Measurements from ENCODE around the gene KCNN4. TPM values are rescaled to one million over a fixed set of nuclear protein-coding genes. Genes with fewer than 3 reads are reported as not detected.

Gene KCNN4
- total and polyA plus RNA-seq, 2 of the 13 experiments (the other 11 are each of a cell fraction or from before 2014, with no cell fraction given): 0.13 to 0.25 TPM

DNA sequence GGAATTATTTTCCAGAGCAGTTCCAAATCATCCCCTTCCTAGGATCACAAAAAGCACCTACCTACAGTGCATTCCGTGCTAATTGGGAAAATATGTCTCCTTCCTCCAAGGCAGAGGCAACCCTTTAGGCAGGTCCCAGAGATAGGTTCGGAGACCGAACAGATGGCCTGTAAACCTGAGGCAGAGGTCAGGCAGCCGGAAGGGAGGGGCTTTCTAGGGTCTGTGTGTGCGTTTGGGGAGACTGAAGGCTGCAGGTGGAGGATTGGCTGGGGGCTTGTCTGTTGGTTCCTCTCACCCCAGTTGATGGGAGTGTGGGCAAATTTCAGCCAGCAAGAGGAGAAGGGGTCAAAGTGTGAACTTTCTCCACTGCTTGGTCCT lies 7.1 kb downstream of the KCNN4 start (continued):
- TF ChIP-seq, protein P1, sequence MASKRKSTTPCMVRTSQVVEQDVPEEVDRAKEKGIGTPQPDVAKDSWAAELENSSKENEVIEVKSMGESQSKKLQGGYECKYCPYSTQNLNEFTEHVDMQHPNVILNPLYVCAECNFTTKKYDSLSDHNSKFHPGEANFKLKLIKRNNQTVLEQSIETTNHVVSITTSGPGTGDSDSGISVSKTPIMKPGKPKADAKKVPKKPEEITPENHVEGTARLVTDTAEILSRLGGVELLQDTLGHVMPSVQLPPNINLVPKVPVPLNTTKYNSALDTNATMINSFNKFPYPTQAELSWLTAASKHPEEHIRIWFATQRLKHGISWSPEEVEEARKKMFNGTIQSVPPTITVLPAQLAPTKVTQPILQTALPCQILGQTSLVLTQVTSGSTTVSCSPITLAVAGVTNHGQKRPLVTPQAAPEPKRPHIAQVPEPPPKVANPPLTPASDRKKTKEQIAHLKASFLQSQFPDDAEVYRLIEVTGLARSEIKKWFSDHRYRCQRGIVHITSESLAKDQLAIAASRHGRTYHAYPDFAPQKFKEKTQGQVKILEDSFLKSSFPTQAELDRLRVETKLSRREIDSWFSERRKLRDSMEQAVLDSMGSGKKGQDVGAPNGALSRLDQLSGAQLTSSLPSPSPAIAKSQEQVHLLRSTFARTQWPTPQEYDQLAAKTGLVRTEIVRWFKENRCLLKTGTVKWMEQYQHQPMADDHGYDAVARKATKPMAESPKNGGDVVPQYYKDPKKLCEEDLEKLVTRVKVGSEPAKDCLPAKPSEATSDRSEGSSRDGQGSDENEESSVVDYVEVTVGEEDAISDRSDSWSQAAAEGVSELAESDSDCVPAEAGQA (IDR thresholded peaks at IDR 0.05; ENCODE audit: low read depth): no peak
- TF ChIP-seq, protein P1 (CRISPR knock-in tag; IDR thresholded peaks at IDR 0.05; ENCODE audit: borderline replicate concordance): no peak
- TF ChIP-seq THAP11 (CRISPR knock-in tag; IDR thresholded peaks at IDR 0.05): no peak
- TF ChIP-seq KDM4B (CRISPR knock-in tag; IDR thresholded peaks at IDR 0.05): no peak
- TF ChIP-seq GATAD2A (CRISPR knock-in tag; IDR thresholded peaks at IDR 0.05): 0 out of 2 replicates have a peak, but pooled peaks have one; percentile 2
- no peak for TF ChIP-seq HDAC6 (IDR thresholded peaks at IDR 0.05; ENCODE audit: low read depth, low read length)
- no peak for TF ChIP-seq ZSCAN20 (CRISPR knock-in tag; IDR thresholded peaks at IDR 0.05; ENCODE audit: borderline replicate concordance)
- TF ChIP-seq, protein P2, sequence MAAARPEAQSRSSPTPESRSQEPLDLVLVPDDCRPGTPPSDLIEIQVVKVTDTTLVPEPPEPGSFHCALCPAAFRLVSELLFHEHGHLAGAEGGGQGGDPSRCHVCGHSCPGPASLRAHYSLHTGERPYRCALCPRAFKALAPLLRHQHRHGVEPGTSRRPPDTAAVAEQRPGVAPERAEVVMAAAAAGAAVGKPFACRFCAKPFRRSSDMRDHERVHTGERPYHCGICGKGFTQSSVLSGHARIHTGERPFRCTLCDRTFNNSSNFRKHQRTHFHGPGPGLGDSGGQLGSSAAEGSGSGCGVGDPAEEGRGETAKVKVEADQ (CRISPR knock-in tag; IDR thresholded peaks at IDR 0.05; ENCODE audit: borderline replicate concordance): 0 out of 2 replicates have a peak, but pooled peaks have one; percentile 50
